RWPE1 (cell line): ENCODE measurements around the gene WSCD2.

Experiments
- CTCF ChIA-PET: fragments of 350-600 bp; sonication (Branson Sonifier 250); formaldehyde crosslinking; extraction: SDS; loops from one replicate; lab custom pipeline; 2021; lab: Yijun Ruan, JAX
- POLR2A ChIA-PET: fragments of 400-600 bp; formaldehyde crosslinking; extraction: SDS; loops from one replicate; lab custom pipeline; 2020; ENCODE audit warnings: antibody characterized with exemption; ENCODE audit not compliant: low non-redundant PET; lab: Yijun Ruan, JAX
- DNase-seq: peaks from one replicate; pipeline ENCODE4 v3.0.0; 2012; ENCODE audit warnings: low spot score
- H3K27ac ChIP-seq: fragments of 450-650 bp; 2 replicates; pipeline ENCODE4 v1.5.1; 2017
- CTCF ChIP-seq: fragments of 450-650 bp; conservative IDR thresholded peaks from 2 replicates; pipeline ENCODE4 v1.5.1; 2017; ENCODE audit warnings: low read depth, mild to moderate bottlenecking

The WSCD2 gene

GRCh38 chr12:108228746-108229145 is 99.7 kb downstream of the WSCD2 start:
- CTCF ChIA-PET = no interaction called here
- DNase-seq = no peak
- no peak for TF ChIP-seq CTCF
- H3K27ac ChIP-seq = no peak overlapping the region
- POLR2A ChIA-PET = no interaction called here

GRCh38 chr12:108231109-108231905 is 102.2 kb downstream of the WSCD2 start:
- no peak for TF ChIP-seq CTCF
- ChIA-PET POLR2A (no interaction called here), CTCF (no interaction called here)
- no peak for DNase-seq
- no peak overlapping the region for H3K27ac ChIP-seq

GRCh38 chr12:108231909-108232434 is 102.9 kb downstream of the WSCD2 start:
- DNase-seq = no peak
- no peak for TF ChIP-seq CTCF
- POLR2A ChIA-PET = no interaction called here
- no peak overlapping the region for H3K27ac ChIP-seq
- CTCF ChIA-PET = interaction anchor here (0.6 kb wide), 1 partner anchor 1495 kb away, joined by 3 read pairs; no protein-coding TSS in a partner anchor

GRCh38 chr12:108232565-108232964 is 103.5 kb downstream of the WSCD2 start:
- H3K27ac ChIP-seq = no peak overlapping the region
- TF ChIP-seq CTCF = no peak
- CTCF ChIA-PET = interaction anchor here (0.6 kb wide), 1 partner anchor 1495 kb away, joined by 3 read pairs; no protein-coding TSS in a partner anchor
- DNase-seq = peak; percentile 18
- POLR2A ChIA-PET = no interaction called here

GRCh38 chr12:108234158-108234557 is 105.1 kb downstream of the WSCD2 start:
- POLR2A ChIA-PET = no interaction called here
- TF ChIP-seq CTCF = no peak
- DNase-seq = no peak
- no peak overlapping the region for H3K27ac ChIP-seq
- CTCF ChIA-PET = no interaction called here

- TF ChIP-seq CTCF = no peak
- CTCF ChIA-PET = no interaction called here
- no peak overlapping the region for H3K27ac ChIP-seq
- POLR2A ChIA-PET = no interaction called here
- no peak for DNase-seq
These were observed 106.3 kb downstream of the WSCD2 start for GRCh38 chr12:108235197-108235984.
